GM19099 (cell line): ENCODE measurements around the gene CBFA2T2.

Experiments
- POLR2A ChIP-seq: IDR thresholded peaks from 3 replicates; pipeline ENCODE4 v1.6.1; 2011; ENCODE audit warnings: low read depth; ENCODE audit not compliant: insufficient read length; ENCODE audit errors: extremely low read depth

CBFA2T2 gene

GRCh38 chr20:33659341-33660034 is 169.6 kb downstream of the CBFA2T2 start:
- no peak for TF ChIP-seq POLR2A

- TF ChIP-seq POLR2A: no peak
These were observed 170.3 kb downstream of the CBFA2T2 start for GRCh38 chr20:33660035-33660684.

DNA sequence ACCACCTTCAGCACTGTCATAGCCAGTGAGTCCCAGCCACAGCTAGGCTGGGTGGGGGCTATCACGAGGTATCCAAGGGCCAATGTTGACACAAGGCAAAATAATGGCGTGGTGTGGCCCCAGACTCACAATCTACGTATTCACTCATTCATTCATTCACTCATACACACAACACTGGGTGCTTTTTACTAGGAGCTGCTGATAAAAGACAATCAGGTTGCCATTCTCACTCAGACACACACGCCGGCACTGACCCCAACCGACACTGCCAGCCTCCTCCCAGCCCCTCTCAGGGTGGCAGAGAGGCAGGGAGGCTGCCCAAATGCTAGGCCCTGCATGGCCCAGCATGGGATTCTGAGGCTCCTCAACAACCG is 170.8 kb downstream of the CBFA2T2 start:
- no peak for TF ChIP-seq POLR2A

GRCh38 chr20:33662172-33662571 is 172.3 kb downstream of the CBFA2T2 start, which contains the start of gene C20orf144:
C20orf144 (plus strand) TSS chr20:33662327; CDS start chr20:33662346, 19 bp downstream.
- TF ChIP-seq POLR2A: no peak

- peak; percentile 92 for TF ChIP-seq POLR2A
These were observed 173.5 kb downstream of the CBFA2T2 start for GRCh38 chr20:33663161-33664084.

GRCh38 chr20:33664085-33664761 is 174.3 kb downstream of the CBFA2T2 start:
- TF ChIP-seq POLR2A: no peak

- no peak for TF ChIP-seq POLR2A
These were observed 174.9 kb downstream of the CBFA2T2 start for GRCh38 chr20:33664762-33665144.

GRCh38 chr20:33666293-33667244 is 176.7 kb downstream of the CBFA2T2 start, which contains the start of gene ACTL10:
ACTL10 (plus strand) TSS chr20:33666943; CDS start chr20:33667498, 555 bp downstream.
- peak; percentile 78 for TF ChIP-seq POLR2A

- no peak for TF ChIP-seq POLR2A
These were observed 177.4 kb downstream of the CBFA2T2 start for GRCh38 chr20:33667245-33667675.

GRCh38 chr20:33667676-33668465 is 178.0 kb downstream of the CBFA2T2 start:
- TF ChIP-seq POLR2A: no peak

DNA sequence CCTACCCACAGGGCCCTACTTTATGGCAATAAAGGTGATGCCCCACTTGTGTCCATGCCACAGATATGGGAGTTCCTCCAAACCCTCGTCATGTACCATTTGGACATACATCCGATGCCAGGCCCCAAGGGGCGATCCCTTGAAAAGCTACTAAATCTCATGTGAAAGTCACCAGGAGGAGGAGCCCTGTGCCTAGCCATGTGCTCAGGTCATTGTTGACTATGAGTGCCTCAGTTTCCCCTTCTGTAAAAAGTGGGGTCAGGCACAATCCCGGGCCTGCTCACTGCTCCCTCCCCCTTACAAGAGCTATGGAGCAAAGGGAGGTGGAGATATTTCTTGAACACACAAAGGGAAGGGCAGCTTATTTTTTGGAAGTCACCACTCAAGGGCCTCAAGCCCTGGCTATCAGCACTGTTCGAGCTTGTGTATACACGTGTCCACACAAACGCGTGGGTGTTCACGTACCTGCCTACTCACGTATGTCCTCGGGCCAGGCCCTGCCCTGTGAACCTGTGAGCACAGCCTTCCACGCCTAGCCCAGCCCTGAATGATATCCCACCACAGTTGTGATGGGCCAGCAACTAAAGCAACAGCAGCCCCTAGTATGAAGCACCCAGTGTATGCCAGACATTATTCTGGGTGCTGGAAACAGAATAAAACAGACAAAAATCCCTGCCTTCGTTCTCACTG is 178.7 kb downstream of the CBFA2T2 start:
- no peak for TF ChIP-seq POLR2A

- TF ChIP-seq POLR2A: no peak
These were observed 179.3 kb downstream of the CBFA2T2 start for GRCh38 chr20:33669224-33669623.
